Esophagus muscularis mucosa (tissue), 4 donors: ENCODE measurements around the gene CINP. TPM values are rescaled to one million over a fixed set of nuclear protein-coding genes. Genes with fewer than 3 reads are reported as not detected.

Experiments
- DNase-seq: peaks from one replicate; pipeline ENCODE4 v3.0.0-alpha.2; 2017; ENCODE audit errors: extremely low spot score
- H3K27ac ChIP-seq, 4 donors: fragments of 200-600 bp; sonication (generic); replicated peaks in 1 of 4; 1 replicate in 3 of 4; 2 replicates in 1 of 4; pipeline ENCODE4 v1.5.1; 2016 to 2019; ENCODE audit warnings: mild to moderate bottlenecking in 1 of 4
- H3K27me3 ChIP-seq, 4 donors: fragments of 200-600 bp; sonication (generic); one replicate each; pipeline versions ENCODE4 v1.5.1 to v1.6.0; 2016 to 2019
- H3K36me3 ChIP-seq, 4 donors: fragments of 200-600 bp; sonication (generic); one replicate each; pipeline ENCODE4 v1.5.1; 2016 to 2019
- H3K4me1 ChIP-seq, 4 donors: fragments of 200-600 bp; sonication (generic); one replicate each; pipeline ENCODE4 v1.5.1; 2016 to 2019
- H3K4me3 ChIP-seq, 4 donors: fragments of 200-600 bp; sonication (generic); 1 replicate in 2 of 4; 2 replicates in 2 of 4; pipeline ENCODE4 v1.5.1; 2016 to 2019; ENCODE audit warnings: mild to moderate bottlenecking in 4 of 4, moderate library complexity in 1 of 4
- H3K9me3 ChIP-seq, 4 donors: fragments of 200-600 bp; sonication (generic); 1 replicate in 3 of 4; 2 replicates in 1 of 4; pipeline ENCODE4 v1.5.1; 2016 to 2019
- CTCF ChIP-seq, 3 experiments: fragments of 200-600 bp in 2 of 3; fragments of 450-650 bp in 1 of 3; sonication (generic) in 2 of 3; IDR thresholded peaks; one replicate each; pipeline ENCODE4 v1.5.1; 2017 to 2019; ENCODE audit warnings: antibody characterized with exemption in 3 of 3, mild to moderate bottlenecking in 2 of 3, moderate library complexity in 1 of 3
- EP300 ChIP-seq: sonication (generic); formaldehyde crosslinking; IDR thresholded peaks from one replicate; pipeline ENCODE4 v1.6.1; 2017; ENCODE audit warnings: antibody characterized with exemption
- POLR2A ChIP-seq: fragments of 450-650 bp; IDR thresholded peaks from one replicate; pipeline ENCODE4 v1.6.1; 2017; ENCODE audit warnings: antibody characterized with exemption, moderate library complexity, mild to moderate bottlenecking, low read depth
- POLR2AphosphoS5 ChIP-seq, 2 donors: sonication (generic); formaldehyde crosslinking; IDR thresholded peaks; one replicate each; pipeline ENCODE4 v1.6.1; 2017; ENCODE audit warnings: antibody characterized with exemption in 2 of 2
- WGBS: methylation state at CpG from one replicate; pipeline ENCODE4 v1.1.5; 2018; 5-methylcytosine and 5-hydroxymethylcytosine counted together
- intact Hi-C: fragments of 100-400 bp; cut with DNase I; formaldehyde crosslinking; loops from one replicate; pipeline ENCODE4 v1.15.1; 2023
- total RNA-seq, 4 donors: library from RNA; depleted of rRNA; stranded (reverse); fragments of >200 nt; gene quantifications; one replicate each; pipeline versions ENCODE4 v1.1.0 to v1.2.1, GENCODE V29; 2016

The CINP gene
- total RNA-seq, 4 donors from 2014 or later, result 21.6 to 27.7 (median 25.4) TPM

GRCh38 chr14:102370305-102370809, 7.7 kb upstream of the CINP start:
- 77% methylated on average over 11 of the region's 11 CpGs for WGBS

DNA sequence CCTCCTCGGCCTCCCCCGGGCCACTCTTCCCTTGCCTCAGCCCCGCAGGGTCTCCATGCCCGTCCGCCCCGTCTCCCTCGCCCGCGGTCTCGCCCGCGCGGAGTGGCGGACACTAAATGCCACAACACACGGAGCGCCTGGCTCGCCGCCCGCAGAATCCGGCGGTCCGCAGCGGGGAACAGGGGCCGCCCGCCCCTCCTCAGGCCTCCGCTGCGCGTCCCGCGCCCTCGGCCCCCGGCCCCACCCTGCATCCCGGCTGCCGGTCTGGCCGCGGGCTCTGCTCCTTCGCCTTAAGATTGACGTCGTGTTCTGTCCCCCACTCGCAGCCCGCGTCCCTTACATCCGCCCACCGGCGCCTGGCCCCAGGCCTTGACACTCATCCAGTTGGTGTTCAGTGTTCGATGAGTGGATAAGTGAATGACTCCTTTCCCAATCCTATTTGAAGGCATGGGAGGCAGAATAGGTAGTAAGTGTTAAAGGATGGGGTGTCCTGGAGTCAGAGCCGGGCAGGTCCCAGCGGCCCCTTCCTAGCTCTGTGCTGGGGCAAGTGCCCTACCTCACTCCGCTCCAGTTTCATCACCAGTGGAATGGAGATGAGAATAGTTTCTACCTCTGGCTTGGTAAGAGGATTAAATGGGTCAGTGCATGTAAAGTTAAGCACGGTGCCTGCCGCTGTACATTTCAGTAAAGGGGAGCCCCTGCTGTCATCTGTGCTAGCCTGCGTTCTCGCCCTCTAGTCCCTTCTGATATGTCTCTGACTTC, 673 bp upstream of the CINP start:
- intact Hi-C loops, result no loop called here
- TF ChIP-seq CTCF (IDR thresholded peaks at IDR 0.05), result no peak
- TF ChIP-seq POLR2A, result no peak
- no peak for TF ChIP-seq EP300
- no peak for TF ChIP-seq POLR2AphosphoS5 (IDR thresholded peaks at IDR 0.05)
- DNase-seq, result no peak
- peaks cover 5 to 18% (median 11%) of the 10 kb centered on the region in 4 donors for H3K36me3 ChIP-seq
- H3K9me3 ChIP-seq, result no peaks in the 10 kb centered on the region
- 14% methylated on average over 7 of the region's 53 CpGs for WGBS
- peaks cover 21 to 51% (median 44%) of the 10 kb centered on the region in 4 donors for H3K4me1 ChIP-seq
- no peaks in the 10 kb centered on the region for H3K27me3 ChIP-seq
- peak overlapping the region; percentile 94 to 100 (median 98) for H3K27ac ChIP-seq
- H3K4me3 ChIP-seq, result peak overlapping the region; percentile 80 to 95 (median 90)

More at GRCh38 chr14:102370305-102370809, 7.7 kb upstream of the CINP start:
- no peak for DNase-seq
- no peak overlapping the region for H3K4me3 ChIP-seq
- peaks cover 0 to 21% (median 8%) of the 10 kb centered on the region in 4 donors for H3K4me1 ChIP-seq
- H3K9me3 ChIP-seq, result no peaks in the 10 kb centered on the region
- no peak for TF ChIP-seq POLR2AphosphoS5 (IDR thresholded peaks at IDR 0.05)
- TF ChIP-seq CTCF (IDR thresholded peaks at IDR 0.05), result no peak
- no peaks in the 10 kb centered on the region for H3K27me3 ChIP-seq
- H3K36me3 ChIP-seq, result peaks cover 0 to 8% (median 3%) of the 10 kb centered on the region in 4 donors
- H3K27ac ChIP-seq, result no peak overlapping the region
- intact Hi-C loops, result no loop called here

DNA sequence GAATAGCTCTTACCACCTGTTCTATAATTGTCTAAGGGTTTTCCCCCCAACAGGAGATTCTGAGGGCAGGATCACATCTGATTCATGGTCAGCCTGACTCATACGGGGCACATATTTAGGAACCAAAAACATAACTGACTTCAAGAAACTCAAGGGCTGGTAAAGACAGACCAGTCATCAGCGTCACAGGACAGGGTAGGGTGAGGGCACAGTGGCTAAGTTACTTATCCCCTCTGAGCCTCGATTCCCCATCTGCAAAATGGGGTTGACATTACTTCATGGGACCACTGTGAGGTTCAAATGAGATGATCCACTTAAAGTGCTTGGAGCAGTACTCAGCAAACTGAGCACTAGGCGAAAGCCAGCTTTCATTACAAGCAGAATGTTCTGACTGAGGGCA, 606 bp downstream of the CINP start:
- WGBS, result 23% methylated on average over 4 of the region's 4 CpGs
- H3K27ac ChIP-seq, result peak overlapping the region; percentile 94 to 100 (median 98)
- peak overlapping the region; percentile 80 to 95 (median 90) for H3K4me3 ChIP-seq
- H3K27me3 ChIP-seq, result no peaks in the 10 kb centered on the region
- H3K36me3 ChIP-seq, result peaks cover 17 to 31% (median 24%) of the 10 kb centered on the region in 4 donors
- no peak for TF ChIP-seq EP300
- no peak for TF ChIP-seq CTCF (IDR thresholded peaks at IDR 0.05)
- no peak for TF ChIP-seq POLR2A
- no peaks in the 10 kb centered on the region for H3K9me3 ChIP-seq
- H3K4me1 ChIP-seq, result peaks cover 21 to 51% (median 43%) of the 10 kb centered on the region in 4 donors
- no peak for DNase-seq
- intact Hi-C loops, result no loop called here

DNA sequence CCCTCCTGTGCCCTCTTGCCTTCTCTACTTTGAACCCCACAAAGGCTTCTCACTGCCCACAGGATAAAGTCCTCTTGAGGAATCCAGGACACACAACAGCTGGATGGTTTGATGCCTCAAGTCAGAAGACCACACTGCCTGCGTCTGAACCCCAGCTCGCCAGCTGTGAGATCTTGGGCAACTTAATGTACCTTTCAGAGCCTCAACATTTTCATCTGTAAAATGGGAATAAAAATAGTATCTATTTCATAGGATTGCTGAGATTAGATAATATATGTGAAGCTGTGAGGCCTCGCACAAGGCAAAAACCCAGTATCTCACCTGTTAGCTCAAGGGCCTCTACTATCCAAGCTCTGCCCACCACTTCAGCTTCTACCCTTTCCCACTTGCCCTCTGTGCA, 2.3 kb downstream of the CINP start:
- H3K4me3 ChIP-seq, result no peak overlapping the region
- H3K27ac ChIP-seq, result no peak overlapping the region
- DNase-seq, result no peak
- H3K9me3 ChIP-seq, result no peaks in the 10 kb centered on the region
- H3K4me1 ChIP-seq, result peaks cover 21 to 42% (median 37%) of the 10 kb centered on the region in 4 donors
- intact Hi-C loops, result no loop called here
- TF ChIP-seq CTCF (IDR thresholded peaks at IDR 0.05) (no peak), POLR2AphosphoS5 (IDR thresholded peaks at IDR 0.05) (no peak), POLR2A (no peak), EP300 (no peak)
- no peaks in the 10 kb centered on the region for H3K27me3 ChIP-seq
- WGBS, result 91% methylated on average over 3 of the region's 3 CpGs
- H3K36me3 ChIP-seq, result peaks cover 31 to 48% (median 40%) of the 10 kb centered on the region in 4 donors
